ENCODE data around the gene DIAPH2.

The DIAPH2 gene

DNA sequence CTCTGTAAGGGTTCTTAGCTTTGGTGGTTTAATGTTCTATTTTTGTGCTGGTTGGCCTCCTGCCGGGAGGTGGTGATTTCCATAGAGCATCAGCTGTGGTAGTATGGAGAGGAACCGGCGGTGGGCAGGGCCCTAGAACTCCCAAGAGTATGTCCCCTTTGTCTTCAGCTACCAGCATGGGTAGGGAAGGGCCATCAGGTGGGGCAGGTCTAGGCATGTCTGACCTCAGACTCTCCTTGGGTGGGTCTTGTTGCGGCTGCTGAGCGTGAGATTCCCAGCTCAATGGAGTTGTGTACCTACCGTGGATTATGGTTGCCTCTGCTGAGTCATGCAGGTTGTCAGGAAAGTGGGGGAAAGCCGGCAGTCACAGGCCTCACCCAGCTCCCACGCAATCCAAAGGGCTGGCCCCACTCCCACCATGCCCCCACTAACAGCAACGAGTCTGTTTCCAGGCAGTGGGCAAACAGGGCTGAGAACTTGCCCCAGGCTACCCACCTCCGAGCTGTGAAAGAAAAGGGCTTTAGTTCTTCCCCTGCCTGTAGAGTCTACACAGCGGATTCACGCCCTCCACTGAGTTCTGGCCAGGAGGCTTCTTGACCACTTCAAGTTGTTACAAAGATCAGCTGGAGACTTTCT lies 434.9 kb downstream of the DIAPH2 start:
- Histone ChIP-seq H3K27me3 (replicated peaks in 2 of 5; ENCODE audit: control insufficient read depth in 4 of 5, insufficient read depth in 5 of 5, low read length in 4 of 5) (no peaks in the 10 kb centered on the region), H3K4me3 (ENCODE audit: control insufficient read depth in 1 of 7, extremely low read depth in 1 of 7, insufficient read depth in 4 of 7, low read depth in 2 of 7, low read length in 6 of 7) (no peak overlapping the region), H3K36me3 (ENCODE audit: control insufficient read depth in 4 of 4, insufficient read depth in 4 of 4, low read length in 3 of 4) (no peaks in the 10 kb centered on the region), H3K27ac (ENCODE audit: insufficient read depth in 1 of 2, low read depth in 1 of 2, low read length in 2 of 2, poor library complexity in 1 of 2, severe bottlenecking in 2 of 2) (no peak overlapping the region), H3K9me3 (ENCODE audit: control extremely low read depth in 1 of 5, control insufficient read depth in 4 of 5, insufficient read depth in 2 of 5, low read depth in 1 of 5, low read length in 4 of 5) (no peaks in the 10 kb centered on the region), H3K4me1 (ENCODE audit: control extremely low read depth in 1 of 4, control insufficient read depth in 4 of 4, insufficient read depth in 4 of 4, low read length in 3 of 4) (no peaks in the 10 kb centered on the region)
- ChIA-PET CTCF (no interaction called here), POLR2A (no interaction called here)
- 97% methylated on average over 10 of the region's 12 CpGs for WGBS (ENCODE audit: insufficient coverage)
- DNase-seq = no peak

DNA sequence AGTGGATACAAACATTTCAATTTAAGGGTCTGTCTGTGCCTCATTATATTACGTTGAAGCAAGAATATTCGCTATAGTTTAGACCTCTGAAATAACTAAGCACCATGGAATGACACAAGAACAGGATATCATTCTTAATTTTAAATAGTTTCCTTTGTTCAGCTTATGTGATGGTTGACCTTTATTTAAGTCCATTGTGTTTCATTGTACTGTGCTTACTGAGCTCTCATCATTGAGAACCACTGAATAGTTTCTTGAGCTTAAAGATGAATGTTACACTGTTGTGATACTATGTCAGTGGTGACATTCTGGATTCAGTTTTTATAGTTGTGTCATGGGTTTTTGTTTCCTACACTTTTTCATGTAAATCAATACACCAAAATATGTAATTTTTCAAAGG lies 438.4 kb downstream of the DIAPH2 start:
- ChIA-PET CTCF (no interaction called here), POLR2A (no interaction called here)
- no peak overlapping the region for H3K4me3 ChIP-seq (ENCODE audit: control insufficient read depth in 1 of 7, extremely low read depth in 1 of 7, insufficient read depth in 4 of 7, low read depth in 2 of 7, low read length in 6 of 7)
- no peaks in the 10 kb centered on the region for H3K9me3 ChIP-seq (ENCODE audit: control extremely low read depth in 1 of 5, control insufficient read depth in 4 of 5, insufficient read depth in 2 of 5, low read depth in 1 of 5, low read length in 4 of 5)
- H3K36me3 ChIP-seq (ENCODE audit: control insufficient read depth in 4 of 4, insufficient read depth in 4 of 4, low read length in 3 of 4) = no peaks in the 10 kb centered on the region
- no peak overlapping the region for H3K27ac ChIP-seq (ENCODE audit: insufficient read depth in 1 of 2, low read depth in 1 of 2, low read length in 2 of 2, poor library complexity in 1 of 2, severe bottlenecking in 2 of 2)
- H3K27me3 ChIP-seq (replicated peaks in 2 of 5; ENCODE audit: control insufficient read depth in 4 of 5, insufficient read depth in 5 of 5, low read length in 4 of 5) = no peaks in the 10 kb centered on the region
- no CpG with 5 or more reads among the region's 2 CpGs for WGBS (ENCODE audit: insufficient coverage)
- no peaks in the 10 kb centered on the region for H3K4me1 ChIP-seq (ENCODE audit: control extremely low read depth in 1 of 4, control insufficient read depth in 4 of 4, insufficient read depth in 4 of 4, low read length in 3 of 4)
- DNase-seq = no peak

DNA sequence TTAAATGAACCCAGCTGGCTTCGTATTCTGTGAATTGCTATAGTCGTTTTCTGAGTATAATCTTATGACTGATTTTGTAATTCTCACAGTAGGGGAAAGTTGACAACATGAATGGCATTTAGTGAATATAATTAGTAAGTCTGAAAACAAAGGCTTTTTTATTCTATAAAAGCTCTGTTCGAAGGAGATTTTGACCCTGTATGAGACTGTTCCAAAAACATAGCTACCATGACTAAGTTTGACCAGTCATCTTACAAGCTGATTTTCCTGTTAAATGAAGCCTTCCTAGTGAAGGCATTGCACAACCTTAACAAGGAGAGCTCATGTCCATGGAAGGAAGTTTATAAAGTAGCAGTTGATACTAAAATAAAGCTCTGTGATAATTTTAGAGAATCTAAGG lies 441.4 kb downstream of the DIAPH2 start:
- no peaks in the 10 kb centered on the region for H3K9me3 ChIP-seq (ENCODE audit: control extremely low read depth in 1 of 5, control insufficient read depth in 4 of 5, insufficient read depth in 2 of 5, low read depth in 1 of 5, low read length in 4 of 5)
- DNase-seq = no peak
- no peaks in the 10 kb centered on the region for H3K27me3 ChIP-seq (replicated peaks in 2 of 5; ENCODE audit: control insufficient read depth in 4 of 5, insufficient read depth in 5 of 5, low read length in 4 of 5)
- no peaks in the 10 kb centered on the region for H3K36me3 ChIP-seq (ENCODE audit: control insufficient read depth in 4 of 4, insufficient read depth in 4 of 4, low read length in 3 of 4)
- H3K4me1 ChIP-seq (ENCODE audit: control extremely low read depth in 1 of 4, control insufficient read depth in 4 of 4, insufficient read depth in 4 of 4, low read length in 3 of 4) = no peaks in the 10 kb centered on the region
- WGBS (ENCODE audit: insufficient coverage) = 96% methylated on average over 3 of the region's 3 CpGs
- H3K27ac ChIP-seq (ENCODE audit: insufficient read depth in 1 of 2, low read depth in 1 of 2, low read length in 2 of 2, poor library complexity in 1 of 2, severe bottlenecking in 2 of 2) = no peak overlapping the region
- ChIA-PET CTCF (no interaction called here), POLR2A (no interaction called here)
- H3K4me3 ChIP-seq (ENCODE audit: control insufficient read depth in 1 of 7, extremely low read depth in 1 of 7, insufficient read depth in 4 of 7, low read depth in 2 of 7, low read length in 6 of 7) = no peak overlapping the region

DNA sequence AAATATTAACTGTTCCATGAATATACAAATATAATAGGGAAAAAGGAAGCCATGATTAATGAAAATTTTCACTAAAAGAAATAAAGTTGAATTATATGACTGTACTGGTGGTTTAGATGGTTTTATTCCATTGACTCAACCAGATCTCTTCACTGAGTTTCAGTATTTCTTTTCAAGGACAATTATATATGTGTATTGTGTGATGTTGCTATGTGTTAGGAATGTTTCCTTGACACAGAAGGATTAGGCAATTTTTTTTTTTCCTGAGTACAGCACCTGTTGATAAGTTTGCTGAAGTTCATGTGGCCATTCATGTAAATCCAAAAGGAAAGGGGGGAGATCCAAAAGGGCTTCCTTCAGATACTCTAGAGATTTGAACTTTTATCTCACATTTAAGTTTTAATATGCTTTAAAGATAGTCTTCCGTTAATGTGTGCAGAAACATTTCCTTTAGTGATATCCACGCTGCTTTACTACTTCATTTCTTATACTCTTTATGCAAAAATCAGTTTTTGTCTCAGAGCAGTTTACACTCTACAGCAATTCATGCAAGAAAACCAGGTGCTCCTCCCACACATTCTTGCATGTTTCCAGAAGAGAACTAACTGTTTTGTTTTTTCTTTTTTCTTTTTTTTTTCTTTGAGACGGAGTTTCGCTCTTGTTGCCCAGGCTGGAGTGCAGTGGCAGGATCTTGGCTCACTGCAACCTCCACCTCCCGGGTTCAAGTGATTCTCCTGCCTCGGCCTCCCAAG lies 448.2 kb downstream of the DIAPH2 start:
- WGBS (ENCODE audit: insufficient coverage) = 98% methylated on average over 5 of the region's 6 CpGs
- H3K4me1 ChIP-seq (ENCODE audit: control extremely low read depth in 1 of 4, control insufficient read depth in 4 of 4, insufficient read depth in 4 of 4, low read length in 3 of 4) = no peaks in the 10 kb centered on the region
- CTCF ChIA-PET = no interaction called here
- no peaks in the 10 kb centered on the region for H3K27me3 ChIP-seq (replicated peaks in 2 of 5; ENCODE audit: control insufficient read depth in 4 of 5, insufficient read depth in 5 of 5, low read length in 4 of 5)
- no peak overlapping the region for H3K4me3 ChIP-seq (ENCODE audit: control insufficient read depth in 1 of 7, extremely low read depth in 1 of 7, insufficient read depth in 4 of 7, low read depth in 2 of 7, low read length in 6 of 7)
- H3K36me3 ChIP-seq (ENCODE audit: control insufficient read depth in 4 of 4, insufficient read depth in 4 of 4, low read length in 3 of 4) = no peaks in the 10 kb centered on the region
- no peaks in the 10 kb centered on the region for H3K9me3 ChIP-seq (ENCODE audit: control extremely low read depth in 1 of 5, control insufficient read depth in 4 of 5, insufficient read depth in 2 of 5, low read depth in 1 of 5, low read length in 4 of 5)
- POLR2A ChIA-PET = no interaction called here
- no peak overlapping the region for H3K27ac ChIP-seq (ENCODE audit: insufficient read depth in 1 of 2, low read depth in 1 of 2, low read length in 2 of 2, poor library complexity in 1 of 2, severe bottlenecking in 2 of 2)
- no peak for DNase-seq

DNA sequence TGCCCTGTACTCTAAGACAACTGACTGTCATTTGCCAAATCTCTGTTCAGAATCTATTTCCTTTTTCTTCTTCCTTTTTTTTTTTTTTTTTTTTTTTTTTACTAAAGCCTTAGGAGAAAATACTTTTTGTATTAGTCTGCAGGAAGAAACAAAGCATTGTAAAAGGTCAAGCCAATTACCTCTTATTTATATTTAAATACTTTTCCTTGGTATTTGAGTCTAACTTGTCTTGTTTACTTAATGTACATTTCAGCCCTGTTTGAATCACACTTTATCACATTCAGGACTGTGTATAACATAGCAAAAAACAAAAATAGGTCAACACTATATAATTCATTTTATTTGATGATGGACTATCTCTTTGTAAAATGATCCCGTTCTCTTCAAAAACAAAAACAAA lies 461.3 kb downstream of the DIAPH2 start:
- DNase-seq = no peak
- no peak overlapping the region for H3K4me3 ChIP-seq (ENCODE audit: control insufficient read depth in 1 of 7, extremely low read depth in 1 of 7, insufficient read depth in 4 of 7, low read depth in 2 of 7, low read length in 6 of 7)
- H3K4me1 ChIP-seq (ENCODE audit: control extremely low read depth in 1 of 4, control insufficient read depth in 4 of 4, insufficient read depth in 4 of 4, low read length in 3 of 4) = no peaks in the 10 kb centered on the region
- no peaks in the 10 kb centered on the region for H3K9me3 ChIP-seq (ENCODE audit: control extremely low read depth in 1 of 5, control insufficient read depth in 4 of 5, insufficient read depth in 2 of 5, low read depth in 1 of 5, low read length in 4 of 5)
- no peaks in the 10 kb centered on the region for H3K36me3 ChIP-seq (ENCODE audit: control insufficient read depth in 4 of 4, insufficient read depth in 4 of 4, low read length in 3 of 4)
- ChIA-PET POLR2A (no interaction called here), CTCF (no interaction called here)
- no peak overlapping the region for H3K27ac ChIP-seq (ENCODE audit: insufficient read depth in 1 of 2, low read depth in 1 of 2, low read length in 2 of 2, poor library complexity in 1 of 2, severe bottlenecking in 2 of 2)
- no peaks in the 10 kb centered on the region for H3K27me3 ChIP-seq (replicated peaks in 2 of 5; ENCODE audit: control insufficient read depth in 4 of 5, insufficient read depth in 5 of 5, low read length in 4 of 5)
- WGBS (ENCODE audit: insufficient coverage) = no CpG with 5 or more reads among the region's 1 CpG

DNA sequence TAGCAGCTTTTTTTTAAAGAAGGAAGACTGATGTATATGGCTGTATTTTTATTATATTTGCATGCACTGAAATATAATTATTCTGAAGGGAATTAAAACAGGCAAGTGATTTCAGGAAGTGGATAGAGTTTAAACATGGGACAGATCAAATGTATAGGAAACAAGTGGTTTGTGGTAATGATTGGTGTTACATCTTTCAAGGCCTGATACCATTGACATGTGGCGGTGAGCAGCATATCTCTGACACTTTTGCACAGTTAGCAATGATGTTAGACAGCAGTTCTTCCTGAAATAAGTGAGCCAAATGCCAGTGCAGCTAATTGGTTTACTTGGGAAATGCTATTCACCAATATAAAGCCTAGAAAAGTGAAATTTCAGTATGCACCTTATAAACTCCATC lies 471.2 kb downstream of the DIAPH2 start:
- H3K9me3 ChIP-seq (ENCODE audit: control extremely low read depth in 1 of 5, control insufficient read depth in 4 of 5, insufficient read depth in 2 of 5, low read depth in 1 of 5, low read length in 4 of 5) = no peaks in the 10 kb centered on the region
- CTCF ChIA-PET = no interaction called here
- H3K27ac ChIP-seq (ENCODE audit: insufficient read depth in 1 of 2, low read depth in 1 of 2, low read length in 2 of 2, poor library complexity in 1 of 2, severe bottlenecking in 2 of 2) = no peak overlapping the region
- peaks cover 0 to 5% (median 0%) of the 10 kb centered on the region in 4 experiments for H3K4me1 ChIP-seq (ENCODE audit: control extremely low read depth in 1 of 4, control insufficient read depth in 4 of 4, insufficient read depth in 4 of 4, low read length in 3 of 4)
- peak in 2 of 3 donors; percentile 21 to 52 for DNase-seq
- POLR2A ChIA-PET = no interaction called here
- H3K27me3 ChIP-seq (replicated peaks in 2 of 5; ENCODE audit: control insufficient read depth in 4 of 5, insufficient read depth in 5 of 5, low read length in 4 of 5) = peaks cover 0 to 2% (median 0%) of the 10 kb centered on the region in 5 experiments
- no peak overlapping the region for H3K4me3 ChIP-seq (ENCODE audit: control insufficient read depth in 1 of 7, extremely low read depth in 1 of 7, insufficient read depth in 4 of 7, low read depth in 2 of 7, low read length in 6 of 7)
- no peaks in the 10 kb centered on the region for H3K36me3 ChIP-seq (ENCODE audit: control insufficient read depth in 4 of 4, insufficient read depth in 4 of 4, low read length in 3 of 4)
- WGBS (ENCODE audit: insufficient coverage) = 36% methylated on average over 1 of the region's 1 CpG

DNA sequence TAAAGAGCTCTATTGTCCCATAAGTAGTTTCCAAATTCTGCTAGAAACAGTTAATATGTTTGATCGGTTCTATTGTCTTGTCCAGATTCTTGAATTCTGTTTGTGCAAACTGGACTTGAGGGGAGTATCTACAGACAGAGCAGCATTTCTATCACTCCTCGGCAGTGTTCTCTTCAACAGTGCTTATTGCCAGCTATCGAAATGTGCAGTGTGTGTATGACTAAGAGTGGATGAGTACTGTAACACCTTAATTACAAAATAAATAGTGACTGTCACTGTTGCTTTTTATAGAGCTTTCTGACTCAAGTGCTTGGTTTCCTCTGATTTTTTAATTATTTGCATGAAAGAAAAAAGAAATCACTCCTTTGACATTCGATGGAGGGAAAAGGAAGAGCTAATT lies 473.6 kb downstream of the DIAPH2 start:
- Histone ChIP-seq H3K4me1 (ENCODE audit: control extremely low read depth in 1 of 4, control insufficient read depth in 4 of 4, insufficient read depth in 4 of 4, low read length in 3 of 4) (peaks cover 0 to 5% (median 0%) of the 10 kb centered on the region in 4 experiments), H3K36me3 (ENCODE audit: control insufficient read depth in 4 of 4, insufficient read depth in 4 of 4, low read length in 3 of 4) (no peaks in the 10 kb centered on the region), H3K4me3 (ENCODE audit: control insufficient read depth in 1 of 7, extremely low read depth in 1 of 7, insufficient read depth in 4 of 7, low read depth in 2 of 7, low read length in 6 of 7) (no peak overlapping the region), H3K27me3 (replicated peaks in 2 of 5; ENCODE audit: control insufficient read depth in 4 of 5, insufficient read depth in 5 of 5, low read length in 4 of 5) (peaks cover 0 to 2% (median 0%) of the 10 kb centered on the region in 5 experiments), H3K9me3 (ENCODE audit: control extremely low read depth in 1 of 5, control insufficient read depth in 4 of 5, insufficient read depth in 2 of 5, low read depth in 1 of 5, low read length in 4 of 5) (no peaks in the 10 kb centered on the region), H3K27ac (ENCODE audit: insufficient read depth in 1 of 2, low read depth in 1 of 2, low read length in 2 of 2, poor library complexity in 1 of 2, severe bottlenecking in 2 of 2) (no peak overlapping the region)
- no peak for DNase-seq
- ChIA-PET CTCF (no interaction called here), POLR2A (no interaction called here)
- 100% methylated on average over 1 of the region's 4 CpGs for WGBS (ENCODE audit: insufficient coverage)

Measured in common myeloid progenitor, CD34-positive (primary cell).